Liver (tissue), 9 donors: ENCODE results near the gene GAPDH. TPM values are rescaled to one million over a fixed set of nuclear protein-coding genes. Genes with fewer than 3 reads are reported as not detected.

ENCODE experiments used
- DNase-seq: peaks from one replicate; pipeline ENCODE4 v3.0.0-alpha.2; 2017; ENCODE audit warnings: low spot score
- H3K27ac ChIP-seq, 2 donors: one replicate each; pipeline ENCODE4 v1.7.0; 2013; ENCODE audit warnings: inconsistent platforms in 2 of 2, low read length in 2 of 2, control low read depth in 1 of 2, low read depth in 1 of 2, mild to moderate bottlenecking in 1 of 2
- H3K27me3 ChIP-seq, 4 donors: one replicate each; pipeline versions ENCODE4 v1.6.1 to v1.7.0; 2013; ENCODE audit warnings: low read length in 3 of 4, inconsistent platforms in 1 of 4, mild to moderate bottlenecking in 1 of 4, moderate library complexity in 1 of 4; ENCODE audit not compliant: control insufficient read depth in 4 of 4, insufficient read depth in 4 of 4
- H3K36me3 ChIP-seq, 4 donors: one replicate each; pipeline versions ENCODE4 v1.6.1 to v1.7.0; 2013; ENCODE audit warnings: low read length in 3 of 4, mild to moderate bottlenecking in 3 of 4, low read depth in 1 of 4, moderate library complexity in 1 of 4; ENCODE audit not compliant: control insufficient read depth in 4 of 4, insufficient read depth in 3 of 4
- H3K4me1 ChIP-seq, 4 donors: one replicate each; pipeline versions ENCODE4 v1.6.1 to v1.7.0; 2013; ENCODE audit warnings: low read length in 3 of 4, mild to moderate bottlenecking in 3 of 4, moderate library complexity in 1 of 4; ENCODE audit not compliant: control insufficient read depth in 4 of 4, insufficient read depth in 4 of 4
- H3K4me3 ChIP-seq, 3 donors: one replicate each; pipeline versions ENCODE4 v1.6.1 to v1.7.0; 2013; ENCODE audit warnings: low read length in 3 of 3, control low read depth in 1 of 3, low read depth in 1 of 3, mild to moderate bottlenecking in 1 of 3
- H3K9ac ChIP-seq, 2 donors: one replicate each; pipeline ENCODE4 v1.7.0; 2013; ENCODE audit warnings: low read length in 2 of 2, mild to moderate bottlenecking in 2 of 2, moderate library complexity in 2 of 2, control low read depth in 1 of 2, low read depth in 1 of 2
- H3K9me3 ChIP-seq, 4 donors: one replicate each; pipeline versions ENCODE4 v1.6.1 to v1.7.0; 2013; ENCODE audit warnings: low read length in 3 of 4; ENCODE audit not compliant: control insufficient read depth in 4 of 4
- CTCF ChIP-seq: fragments of 150-350 bp; IDR thresholded peaks from 2 replicates; pipeline ENCODE4 v1.5.1; 2017; ENCODE audit warnings: improper control_type of control experiment, low read depth, low read length; ENCODE audit not compliant: missing input control
- EGR1 ChIP-seq, 2 donors: IDR thresholded peaks; 2 replicates each; pipeline ENCODE4 v1.6.1; 2016 to 2018; ENCODE audit warnings: antibody characterized with exemption in 2 of 2, low read depth in 2 of 2
- FOXA1 ChIP-seq: IDR thresholded peaks from 2 replicates; pipeline ENCODE4 v1.6.1; 2016; ENCODE audit warnings: antibody characterized with exemption
- FOXA2 ChIP-seq: IDR thresholded peaks from 2 replicates; pipeline ENCODE4 v1.6.1; 2016; ENCODE audit warnings: antibody characterized with exemption
- GABPA ChIP-seq, 2 donors: IDR thresholded peaks in 1 of 2; conservative IDR thresholded peaks in 1 of 2; 2 replicates each; pipeline ENCODE4 v1.6.1; 2016; ENCODE audit warnings: antibody characterized with exemption in 2 of 2, mild to moderate bottlenecking in 1 of 2, moderate library complexity in 1 of 2
- HNF4A ChIP-seq, 2 donors: conservative IDR thresholded peaks; 2 replicates each; pipeline ENCODE4 v1.6.1; 2016; ENCODE audit warnings: antibody characterized with exemption in 2 of 2, mild to moderate bottlenecking in 2 of 2
- HNF4G ChIP-seq: IDR thresholded peaks from 2 replicates; pipeline ENCODE4 v1.6.1; 2016; ENCODE audit warnings: antibody characterized with exemption
- JUND ChIP-seq, 2 donors: IDR thresholded peaks; 2 replicates each; pipeline ENCODE4 v1.6.1; 2016; ENCODE audit warnings: antibody characterized with exemption in 2 of 2
- NR2F2 ChIP-seq: IDR thresholded peaks from 2 replicates; pipeline ENCODE4 v1.6.1; 2016; ENCODE audit warnings: antibody characterized with exemption
- RAD21 ChIP-seq, 2 donors: IDR thresholded peaks; 2 replicates each; pipeline ENCODE4 v1.6.1; 2016; ENCODE audit warnings: antibody characterized with exemption in 2 of 2, mild to moderate bottlenecking in 2 of 2
- RXRA ChIP-seq, 2 donors: IDR thresholded peaks; 2 replicates each; pipeline ENCODE4 v1.6.1; 2017 to 2018; ENCODE audit warnings: antibody characterized with exemption in 2 of 2, mild to moderate bottlenecking in 1 of 2
- SP1 ChIP-seq: IDR thresholded peaks from 2 replicates; pipeline ENCODE4 v1.6.1; 2018; ENCODE audit warnings: antibody characterized with exemption, mild to moderate bottlenecking
- TAF1 ChIP-seq: conservative IDR thresholded peaks from 2 replicates; pipeline ENCODE4 v1.6.1; 2016; ENCODE audit warnings: antibody characterized with exemption, mild to moderate bottlenecking
- YY1 ChIP-seq: IDR thresholded peaks from 2 replicates; pipeline ENCODE4 v1.6.1; 2016; ENCODE audit warnings: antibody characterized with exemption, mild to moderate bottlenecking
- WGBS: extraction: QIAGEN DNeasy Blood & Tissue Kit; methylation state at CpG from one replicate; pipeline ENCODE4 v1.1.7; 2013; 5-methylcytosine and 5-hydroxymethylcytosine counted together
- polyA plus RNA-seq, 2 donors: library from polyadenylated mRNA; stranded (reverse) in 1 of 2; unstranded in 1 of 2; fragments of 200-250 nt in 1 of 2; fragments of >200 nt in 1 of 2; fragmentation: Nextera tagmentation in 1 of 2; extraction: Ambion mirVana in 1 of 2; gene quantifications; one replicate each; pipeline versions ENCODE4 v1.2.1 to v1.2.3, GENCODE V29; 2013 to 2015
- total RNA-seq, 2 donors: library from RNA; depleted of rRNA; stranded (reverse); fragments of >200 nt; gene quantifications; one replicate each; pipeline ENCODE4 v1.2.3, GENCODE V29; 2014
- TF ChIP-seq, protein P1 (sequence below): IDR thresholded peaks from 2 replicates; pipeline ENCODE4 v1.6.1; 2016; ENCODE audit warnings: antibody characterized with exemption
- TF ChIP-seq, protein P2 (sequence below): IDR thresholded peaks from 2 replicates; pipeline ENCODE4 v1.6.1; 2016; ENCODE audit warnings: antibody characterized with exemption, mild to moderate bottlenecking
- TF ChIP-seq, protein P3 (sequence below): IDR thresholded peaks from 2 replicates; pipeline ENCODE4 v1.6.1; 2016; ENCODE audit warnings: antibody characterized with exemption
- TF ChIP-seq, protein P4 (sequence below): IDR thresholded peaks from 2 replicates; pipeline ENCODE4 v1.6.1; 2016; ENCODE audit warnings: antibody characterized with exemption
- donor health status: healthy.
- donor health status: healthy.
- donor health status: healthy.
- donor health status: healthy.
- donor health status: healthy.

GAPDH gene
- total and polyA plus RNA-seq, 4 donors, result 1,234 to 2,082 (median 1,344) TPM

- H3K4me3 ChIP-seq, result no peak overlapping the region
- H3K4me1 ChIP-seq, result peaks cover 2 to 10% (median 6%) of the 10 kb centered on the region in 4 donors
- no peaks in the 10 kb centered on the region for H3K27me3 ChIP-seq
- no peaks in the 10 kb centered on the region for H3K9me3 ChIP-seq
- H3K27ac ChIP-seq, result no peak overlapping the region
- no peak for TF ChIP-seq RAD21 (IDR thresholded peaks at IDR 0.05)
- no peak for TF ChIP-seq EGR1 (IDR thresholded peaks at IDR 0.05; ENCODE audit: low read depth in 2 of 2)
- TF ChIP-seq GABPA (IDR thresholded peaks at IDR 0.05 in 1 of 2, conservative IDR thresholded peaks at IDR 0.05 in 1 of 2), result no peak
- no peak for TF ChIP-seq FOXA2
- no peak for TF ChIP-seq CTCF
- no peak for TF ChIP-seq TAF1
- no peak for TF ChIP-seq FOXA1
- TF ChIP-seq, protein P1, sequence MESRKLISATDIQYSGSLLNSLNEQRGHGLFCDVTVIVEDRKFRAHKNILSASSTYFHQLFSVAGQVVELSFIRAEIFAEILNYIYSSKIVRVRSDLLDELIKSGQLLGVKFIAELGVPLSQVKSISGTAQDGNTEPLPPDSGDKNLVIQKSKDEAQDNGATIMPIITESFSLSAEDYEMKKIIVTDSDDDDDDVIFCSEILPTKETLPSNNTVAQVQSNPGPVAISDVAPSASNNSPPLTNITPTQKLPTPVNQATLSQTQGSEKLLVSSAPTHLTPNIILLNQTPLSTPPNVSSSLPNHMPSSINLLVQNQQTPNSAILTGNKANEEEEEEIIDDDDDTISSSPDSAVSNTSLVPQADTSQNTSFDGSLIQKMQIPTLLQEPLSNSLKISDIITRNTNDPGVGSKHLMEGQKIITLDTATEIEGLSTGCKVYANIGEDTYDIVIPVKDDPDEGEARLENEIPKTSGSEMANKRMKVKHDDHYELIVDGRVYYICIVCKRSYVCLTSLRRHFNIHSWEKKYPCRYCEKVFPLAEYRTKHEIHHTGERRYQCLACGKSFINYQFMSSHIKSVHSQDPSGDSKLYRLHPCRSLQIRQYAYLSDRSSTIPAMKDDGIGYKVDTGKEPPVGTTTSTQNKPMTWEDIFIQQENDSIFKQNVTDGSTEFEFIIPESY, result no peak
- TF ChIP-seq, protein P2, sequence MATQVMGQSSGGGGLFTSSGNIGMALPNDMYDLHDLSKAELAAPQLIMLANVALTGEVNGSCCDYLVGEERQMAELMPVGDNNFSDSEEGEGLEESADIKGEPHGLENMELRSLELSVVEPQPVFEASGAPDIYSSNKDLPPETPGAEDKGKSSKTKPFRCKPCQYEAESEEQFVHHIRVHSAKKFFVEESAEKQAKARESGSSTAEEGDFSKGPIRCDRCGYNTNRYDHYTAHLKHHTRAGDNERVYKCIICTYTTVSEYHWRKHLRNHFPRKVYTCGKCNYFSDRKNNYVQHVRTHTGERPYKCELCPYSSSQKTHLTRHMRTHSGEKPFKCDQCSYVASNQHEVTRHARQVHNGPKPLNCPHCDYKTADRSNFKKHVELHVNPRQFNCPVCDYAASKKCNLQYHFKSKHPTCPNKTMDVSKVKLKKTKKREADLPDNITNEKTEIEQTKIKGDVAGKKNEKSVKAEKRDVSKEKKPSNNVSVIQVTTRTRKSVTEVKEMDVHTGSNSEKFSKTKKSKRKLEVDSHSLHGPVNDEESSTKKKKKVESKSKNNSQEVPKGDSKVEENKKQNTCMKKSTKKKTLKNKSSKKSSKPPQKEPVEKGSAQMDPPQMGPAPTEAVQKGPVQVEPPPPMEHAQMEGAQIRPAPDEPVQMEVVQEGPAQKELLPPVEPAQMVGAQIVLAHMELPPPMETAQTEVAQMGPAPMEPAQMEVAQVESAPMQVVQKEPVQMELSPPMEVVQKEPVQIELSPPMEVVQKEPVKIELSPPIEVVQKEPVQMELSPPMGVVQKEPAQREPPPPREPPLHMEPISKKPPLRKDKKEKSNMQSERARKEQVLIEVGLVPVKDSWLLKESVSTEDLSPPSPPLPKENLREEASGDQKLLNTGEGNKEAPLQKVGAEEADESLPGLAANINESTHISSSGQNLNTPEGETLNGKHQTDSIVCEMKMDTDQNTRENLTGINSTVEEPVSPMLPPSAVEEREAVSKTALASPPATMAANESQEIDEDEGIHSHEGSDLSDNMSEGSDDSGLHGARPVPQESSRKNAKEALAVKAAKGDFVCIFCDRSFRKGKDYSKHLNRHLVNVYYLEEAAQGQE, result no peak
- TF ChIP-seq JUND (IDR thresholded peaks at IDR 0.05), result no peak
- no peak for TF ChIP-seq SP1
- no peak for TF ChIP-seq RXRA (IDR thresholded peaks at IDR 0.05)
- no peak for TF ChIP-seq NR2F2
- no peak for TF ChIP-seq HNF4G
- TF ChIP-seq, protein P3, sequence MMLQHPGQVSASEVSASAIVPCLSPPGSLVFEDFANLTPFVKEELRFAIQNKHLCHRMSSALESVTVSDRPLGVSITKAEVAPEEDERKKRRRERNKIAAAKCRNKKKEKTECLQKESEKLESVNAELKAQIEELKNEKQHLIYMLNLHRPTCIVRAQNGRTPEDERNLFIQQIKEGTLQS, result no peak
- TF ChIP-seq HNF4A (conservative IDR thresholded peaks at IDR 0.05), result no peak
- TF ChIP-seq, protein P4, sequence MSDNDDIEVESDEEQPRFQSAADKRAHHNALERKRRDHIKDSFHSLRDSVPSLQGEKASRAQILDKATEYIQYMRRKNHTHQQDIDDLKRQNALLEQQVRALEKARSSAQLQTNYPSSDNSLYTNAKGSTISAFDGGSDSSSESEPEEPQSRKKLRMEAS, result no peak
- TF ChIP-seq YY1, result no peak
- DNase-seq, result no peak
- 84% methylated on average over 1 of the region's 1 CpG for WGBS
- H3K36me3 ChIP-seq, result peaks cover 0 to 3% (median 2%) of the 10 kb centered on the region in 4 donors
- H3K9ac ChIP-seq, result no peak overlapping the region
These were observed 46.1 kb upstream of the GAPDH start for GRCh38 chr12:6488240-6488639.
